ENCODE measurements around the gene ESR2.

GRCh38 chr14:64203366-64204006 lies 90.7 kb downstream of the ESR2 start:
- TF ChIP-seq CTCF (IDR thresholded peaks at IDR 0.05) (no peak), POLR2A (IDR thresholded peaks at IDR 0.05) (no peak)
